NCI-H446 treated with DMSO at 0.1 percent for 48 hours (cell line): Measurements from ENCODE around the gene ANGPTL2.

ENCODE experiments used
- DNase-seq: peaks from one replicate; lab custom pipeline; 2025; lab: John Stamatoyannopoulos, UW

Gene ANGPTL2

GRCh38 chr9:127093319-127094020 lies 29.0 kb downstream of the ANGPTL2 start:
- no peak for DNase-seq

GRCh38 chr9:127092041-127092608 lies 30.3 kb downstream of the ANGPTL2 start:
- DNase-seq = no peak

GRCh38 chr9:127091526-127091925 lies 30.9 kb downstream of the ANGPTL2 start:
- no peak for DNase-seq

- DNase-seq = no peak
These were observed 32.0 kb downstream of the ANGPTL2 start for GRCh38 chr9:127090341-127090985.

GRCh38 chr9:127089631-127090081 lies 32.8 kb downstream of the ANGPTL2 start:
- no peak for DNase-seq

DNA sequence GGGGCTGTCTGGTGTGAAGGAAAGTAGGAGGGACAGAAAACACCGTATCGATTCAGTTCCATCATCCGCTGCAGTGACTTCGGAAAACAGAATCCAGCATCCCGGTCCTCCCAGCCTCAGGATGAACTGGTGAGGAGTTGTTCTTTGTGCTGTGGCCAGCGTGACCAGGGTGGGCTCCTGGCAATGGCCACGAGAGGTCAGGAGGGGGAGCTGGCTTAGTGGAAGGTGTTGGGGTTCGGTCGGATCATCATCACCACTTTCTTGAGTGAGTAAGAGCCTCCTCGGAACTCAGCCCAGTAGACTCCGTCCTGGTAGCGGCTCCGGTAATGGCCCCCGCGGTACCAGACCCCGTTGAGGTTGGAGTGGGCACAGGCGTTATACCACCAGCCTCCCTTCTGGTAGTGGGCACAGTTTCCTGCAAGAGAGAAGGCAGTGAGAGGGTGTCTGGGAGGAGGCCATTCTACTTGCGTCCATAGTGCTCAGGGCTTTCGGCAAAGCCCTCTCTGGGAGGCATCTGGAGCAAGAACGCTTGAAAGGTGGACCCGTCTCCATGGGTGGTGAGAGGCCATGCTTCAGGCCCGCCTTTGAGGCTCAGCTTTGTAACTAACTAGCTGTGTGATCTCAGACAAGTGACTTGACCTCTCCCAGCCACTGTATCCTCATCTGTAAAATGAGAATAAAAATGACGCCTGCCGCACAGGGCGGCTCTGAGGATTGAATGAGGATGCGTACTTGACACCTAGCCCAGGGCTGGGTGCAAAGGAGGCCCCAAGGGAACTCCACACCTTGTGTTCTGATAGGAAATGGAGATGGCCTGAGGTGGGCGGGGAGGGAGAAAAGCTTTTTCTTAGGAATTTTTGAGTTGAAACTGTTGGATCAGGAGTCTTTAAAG lies 33.5 kb downstream of the ANGPTL2 start:
- DNase-seq = no peak

DNA sequence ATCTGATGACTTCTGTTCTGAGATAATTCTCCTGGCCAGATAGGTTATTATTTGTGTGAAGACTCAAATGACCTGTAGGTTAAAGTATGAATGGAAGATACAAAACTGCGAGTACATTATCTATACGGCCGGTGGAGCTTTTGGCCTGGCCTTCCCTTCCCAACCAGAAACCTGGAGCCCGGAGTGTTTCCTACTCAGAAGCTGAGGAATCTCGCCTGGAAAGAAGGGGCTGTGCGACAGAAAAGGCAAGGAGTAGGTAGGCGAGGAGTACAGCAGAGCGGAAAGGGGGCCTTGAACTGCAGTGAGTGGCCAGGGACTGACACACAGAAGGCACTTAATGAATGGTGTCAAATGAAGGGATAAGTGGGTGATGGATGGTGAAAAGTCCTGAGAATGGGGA lies 34.6 kb downstream of the ANGPTL2 start:
- no peak for DNase-seq

GRCh38 chr9:127087411-127087810 lies 35.0 kb downstream of the ANGPTL2 start:
- DNase-seq = no peak

DNA sequence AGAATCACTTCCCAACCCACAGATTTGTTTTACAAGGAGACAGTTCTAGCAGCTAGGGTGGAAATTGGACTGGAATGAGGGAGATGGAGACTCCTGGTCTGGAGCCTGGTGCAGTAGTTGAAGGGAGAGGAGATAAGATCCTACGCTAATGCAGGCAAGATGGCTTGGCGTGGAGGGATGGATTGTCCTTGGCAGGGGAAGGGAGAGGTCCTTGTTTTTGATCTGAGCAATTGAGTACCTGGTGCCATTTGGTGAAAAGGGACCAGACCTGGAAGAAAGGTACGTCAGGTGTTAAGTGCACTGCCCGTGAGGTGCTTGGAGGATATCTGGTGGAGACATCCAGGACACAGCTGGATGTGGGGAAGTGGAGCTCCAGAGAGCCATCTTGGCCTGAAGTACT lies 35.7 kb downstream of the ANGPTL2 start:
- no peak for DNase-seq

DNA sequence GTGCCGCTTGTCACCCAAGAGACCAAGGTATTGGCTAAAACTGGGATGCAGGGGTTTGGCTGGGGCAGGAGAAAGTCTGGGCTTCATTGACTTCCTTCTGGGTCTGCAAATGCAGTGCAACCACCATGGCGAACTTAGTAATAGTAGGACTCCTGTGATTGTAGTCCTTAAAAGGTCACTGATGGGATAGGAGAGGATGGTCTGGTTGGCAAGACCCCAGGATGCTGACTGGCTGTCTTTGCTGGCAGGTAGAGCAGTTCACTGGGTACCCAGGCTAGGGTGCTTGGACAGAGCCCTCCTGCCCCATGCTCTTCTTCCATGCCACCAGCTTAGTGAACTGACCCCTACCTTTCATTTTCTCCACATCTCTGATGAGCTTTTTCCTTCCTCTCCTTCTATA lies 37.2 kb downstream of the ANGPTL2 start:
- no peak for DNase-seq

- DNase-seq = no peak
These were observed 38.1 kb downstream of the ANGPTL2 start for GRCh38 chr9:127084076-127085039.

DNA sequence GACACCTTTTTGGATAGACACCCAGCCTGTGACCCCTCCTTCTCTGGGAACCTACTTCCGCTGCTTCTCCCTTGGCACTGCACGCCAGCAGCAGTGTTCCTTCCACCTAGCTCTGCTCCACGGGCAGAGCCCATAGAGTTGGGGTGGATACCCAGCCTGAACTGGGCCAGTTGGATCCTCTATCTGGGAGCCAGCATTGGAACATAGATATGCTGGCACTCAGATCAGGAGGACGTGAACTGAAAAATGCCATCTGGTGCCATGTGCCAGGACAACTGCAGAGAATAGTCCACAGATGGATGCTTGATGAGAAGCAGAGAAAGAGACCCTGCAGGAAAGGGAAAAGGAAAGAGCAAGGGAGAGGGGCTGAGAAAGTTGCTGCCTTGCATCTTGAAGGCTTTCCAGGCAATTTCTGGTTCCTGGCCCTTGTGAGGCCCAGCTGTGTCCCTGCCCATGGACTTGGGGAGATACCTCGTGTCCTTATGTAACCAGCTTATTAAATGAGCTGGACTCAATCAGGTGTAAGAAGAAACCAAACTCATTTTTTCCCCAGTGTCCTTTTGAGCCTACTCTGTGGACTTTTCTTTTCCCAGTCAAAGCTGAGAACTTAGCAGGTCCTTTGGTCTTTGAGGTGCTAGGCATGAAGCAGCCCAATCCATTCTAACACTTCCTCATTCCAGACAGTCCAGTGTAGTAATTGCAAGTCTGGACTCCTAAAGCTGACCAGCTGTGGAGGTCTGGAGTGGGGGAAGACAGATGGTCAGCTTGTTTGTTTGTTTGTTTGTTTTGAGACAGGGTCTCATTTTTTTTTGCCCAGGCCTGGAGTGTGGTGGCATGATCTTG lies 39.1 kb downstream of the ANGPTL2 start:
- DNase-seq = no peak

- DNase-seq = no peak
These were observed 40.9 kb downstream of the ANGPTL2 start for GRCh38 chr9:127081250-127082185.

DNA sequence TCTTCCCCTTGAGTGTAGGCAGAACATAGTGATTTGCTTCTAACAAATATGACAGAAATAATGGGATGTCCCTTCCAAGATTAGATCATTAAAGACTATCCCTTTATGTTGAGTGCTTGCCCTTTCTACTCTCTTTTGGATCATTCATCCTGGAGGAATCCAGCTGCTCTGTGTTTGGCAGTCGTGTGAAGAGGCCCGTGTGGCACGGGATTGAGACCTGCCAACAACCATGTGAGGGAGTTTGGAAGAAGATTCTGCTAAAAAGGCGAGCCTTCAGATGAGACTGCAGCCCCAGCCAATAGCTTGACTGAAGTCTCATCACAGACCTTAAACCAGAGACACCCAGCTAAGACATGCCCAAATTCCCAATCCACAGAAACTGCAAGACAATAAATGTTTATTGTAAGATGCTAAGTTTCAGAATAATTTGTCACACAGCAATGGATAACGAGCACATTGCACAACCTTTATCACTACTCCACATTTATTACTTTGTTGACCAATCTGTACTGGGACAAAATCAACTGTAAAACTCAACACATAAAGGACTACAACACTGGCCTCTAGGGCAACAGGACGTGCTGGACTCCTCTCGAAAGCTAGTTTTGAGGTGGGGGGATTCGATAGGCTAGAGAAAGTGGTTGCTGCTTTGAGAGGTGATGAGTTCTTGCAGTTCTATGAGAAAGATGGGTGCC lies 42.8 kb downstream of the ANGPTL2 start:
- no peak for DNase-seq

DNA sequence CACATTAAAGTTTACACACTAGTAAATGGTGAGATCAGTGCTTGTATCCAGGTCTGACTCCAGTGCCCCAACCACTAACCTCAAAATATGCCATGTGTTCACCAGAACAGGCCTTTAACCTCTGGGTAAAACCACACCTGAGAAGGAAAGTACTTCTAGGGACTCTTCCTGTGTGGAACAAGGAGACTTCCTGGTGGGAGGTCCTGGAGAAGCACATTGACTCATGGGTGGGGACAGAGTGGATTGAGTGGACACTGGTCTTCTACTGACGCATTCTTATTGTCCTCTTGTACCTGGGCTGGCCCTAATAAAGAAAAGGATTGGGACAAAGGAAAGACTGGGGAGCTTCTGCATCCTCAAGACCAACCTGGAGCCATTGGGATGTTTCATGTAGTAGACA lies 43.4 kb downstream of the ANGPTL2 start:
- no peak for DNase-seq

DNA sequence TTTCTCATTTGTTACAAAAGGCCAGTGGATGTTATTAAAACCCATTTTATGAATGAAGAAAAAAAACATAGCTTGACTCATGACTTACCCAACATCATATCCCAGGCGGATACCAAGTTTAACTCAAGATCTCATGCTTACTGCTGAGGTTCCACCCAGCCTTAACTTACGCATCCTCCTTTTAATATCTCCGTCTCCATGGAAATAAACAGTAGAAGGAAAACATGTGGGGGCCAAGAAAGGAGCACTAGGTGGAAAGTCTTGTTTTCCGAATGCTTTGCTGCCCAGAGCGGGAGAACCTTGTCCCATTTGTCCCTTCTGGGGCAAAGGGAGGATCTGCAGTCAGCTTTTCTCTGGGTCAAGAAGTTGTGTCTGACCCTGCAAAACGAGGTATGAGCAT lies 44.1 kb downstream of the ANGPTL2 start:
- no peak for DNase-seq

DNA sequence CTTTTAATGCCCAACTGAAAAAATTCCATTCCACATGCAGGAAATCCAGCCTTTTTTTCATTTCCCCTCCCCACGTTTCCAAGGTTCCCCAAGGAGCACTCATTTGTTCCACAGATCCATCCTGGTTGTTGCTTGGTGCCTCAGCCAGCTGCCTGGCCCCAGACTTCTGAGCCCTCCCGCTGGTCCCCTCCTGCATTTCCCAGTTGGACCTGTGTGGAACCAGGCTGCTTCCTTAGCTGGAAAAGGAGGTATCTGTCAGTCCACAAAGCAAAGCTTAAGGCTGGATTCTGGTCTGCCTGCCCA lies 44.8 kb downstream of the ANGPTL2 start:
- DNase-seq = no peak

- no peak for DNase-seq
These were observed 45.4 kb downstream of the ANGPTL2 start for GRCh38 chr9:127076860-127077643.
